HepG2 (cell line): ENCODE measurements around the gene GNPAT. TPM values are rescaled to one million over a fixed set of nuclear protein-coding genes. Genes with fewer than 3 reads are reported as not detected.
A peak's percentile ranks its signal among the peaks of the same experiment; 100 is the strongest.

Source experiments
- ATAC-seq: fragments of 200-7000 bp; cut with Tn5 transposase; 3 replicates; pipeline ENCODE4 v1.9.1; 2020; ENCODE audit warnings: mild to moderate bottlenecking, moderate library complexity
- BruUV-seq: library from RNA; stranded (reverse); fragments of 400-500 nt; replicated peaks from 2 replicates; lab custom pipeline; 2021; lab: Mats Ljungman, UMichigan
- CTCF ChIA-PET: fragments of 300-600 bp; formaldehyde crosslinking; extraction: SDS; loops from one replicate; lab custom pipeline; 2021; ENCODE audit warnings: low total read pairs, inconsistent platforms, low intra/inter-chr PET ratio; lab: Yijun Ruan, JAX
- POLR2A ChIA-PET: fragments of 350-600 bp; sonication (Branson Sonifier 250); formaldehyde crosslinking; loops from one replicate; lab custom pipeline; 2020; ENCODE audit warnings: antibody characterized with exemption, inconsistent platforms; lab: Yijun Ruan, JAX
- DNase-seq: peaks from one replicate; pipeline ENCODE4 v3.0.0-alpha.2; 2015; ENCODE audit warnings: low spot score
- FAIRE-seq: peaks from 3 replicates; lab custom pipeline; 2011; peaks lifted over from hg19 to GRCh38; lab: Jason Lieb, UNC
- H2AFZ ChIP-seq: one replicate; pipeline ENCODE4 v1.6.1; 2011; ENCODE audit warnings: low read length, inconsistent platforms
- H3K27ac ChIP-seq: fragments of 300-600 bp; 3 replicates; pipeline ENCODE4 v1.8.0; 2011; ENCODE audit warnings: mixed run types, mild to moderate bottlenecking, mixed read lengths, low read length, inconsistent platforms; ENCODE audit not compliant: insufficient read depth; ENCODE audit errors: extremely low read length
- H3K27me3 ChIP-seq, 2 experiments: fragments of 200-600 bp in 1 of 2; 2 replicates in 1 of 2; 3 replicates in 1 of 2; pipeline versions ENCODE4 v1.6.0 to v1.8.0; 2011; ENCODE audit warnings: low read length in 2 of 2, mild to moderate bottlenecking in 2 of 2, moderate library complexity in 2 of 2, inconsistent platforms in 1 of 2; ENCODE audit not compliant: insufficient read depth in 2 of 2, control insufficient read depth in 1 of 2
- H3K36me3 ChIP-seq, 2 experiments: fragments of 200-600 bp in 1 of 2; replicated peaks in 1 of 2; 2 replicates in 1 of 2; 3 replicates in 1 of 2; pipeline versions ENCODE4 v1.5.1 to v1.8.0; 2011; ENCODE audit warnings: low read length in 2 of 2, inconsistent platforms in 1 of 2; ENCODE audit not compliant: insufficient read depth in 2 of 2, control insufficient read depth in 1 of 2
- H3K4me1 ChIP-seq: 2 replicates; pipeline ENCODE4 v1.5.1; 2012; ENCODE audit warnings: low read length, inconsistent platforms; ENCODE audit not compliant: insufficient read depth
- H3K4me2 ChIP-seq: 2 replicates; pipeline ENCODE4 v1.6.0; 2011; ENCODE audit warnings: low read depth, low read length, inconsistent platforms
- H3K4me3 ChIP-seq, 3 experiments: fragments of 200-600 bp in 1 of 3; sonication (generic), shearing (Covaris generic) in 1 of 3; replicated peaks in 1 of 3; 2 replicates each; pipeline ENCODE4 v1.5.1; 2011 to 2016; ENCODE audit warnings: low read length in 3 of 3, inconsistent platforms in 2 of 3, low read depth in 2 of 3, mild to moderate bottlenecking in 2 of 3, control low read depth in 1 of 3, mixed read lengths in 1 of 3; ENCODE audit not compliant: insufficient read depth in 1 of 3
- H3K79me2 ChIP-seq: one replicate; pipeline ENCODE4 v1.6.1; 2011; ENCODE audit warnings: low read length, inconsistent platforms; ENCODE audit not compliant: insufficient read depth
- H3K9ac ChIP-seq: 2 replicates; pipeline ENCODE4 v1.6.0; 2011; ENCODE audit warnings: mild to moderate bottlenecking, low read depth, low read length, inconsistent platforms; ENCODE audit not compliant: insufficient read depth
- H3K9me3 ChIP-seq: 2 replicates; pipeline ENCODE4 v1.5.1; 2012; ENCODE audit warnings: mild to moderate bottlenecking, low read length
- H4K20me1 ChIP-seq: 2 replicates; pipeline ENCODE4 v1.6.0; 2011; ENCODE audit warnings: inconsistent platforms, mild to moderate bottlenecking, low read length, moderate library complexity; ENCODE audit not compliant: insufficient read depth
- CHD4 ChIP-seq: fragments of 200-600 bp; sonication (generic); IDR thresholded peaks from 2 replicates; pipeline ENCODE4 v1.7.0; 2017; ENCODE audit warnings: mild to moderate bottlenecking, low read length, borderline replicate concordance
- DMAP1 ChIP-seq: IDR thresholded peaks from 2 replicates; pipeline ENCODE4 v1.6.1; 2016
- FOSL1 ChIP-seq: sonication (generic); formaldehyde crosslinking; IDR thresholded peaks from 2 replicates; pipeline ENCODE4 v1.9.0; 2021; ENCODE audit warnings: missing genetic modification reagents, borderline replicate concordance
- GFI1 ChIP-seq: sonication (generic); formaldehyde crosslinking; IDR thresholded peaks from 2 replicates; pipeline ENCODE4 v1.5.0; 2020; ENCODE audit warnings: missing genetic modification reagents, mild to moderate bottlenecking, borderline replicate concordance
- HMG20B ChIP-seq: conservative IDR thresholded peaks from 2 replicates; pipeline ENCODE4 v1.6.1; 2016; ENCODE audit warnings: missing genetic modification reagents, missing compliant biosample characterization
- HNF4A ChIP-seq: sonication (generic); formaldehyde crosslinking; IDR thresholded peaks from 2 replicates; pipeline ENCODE4 v1.4.0; 2020; ENCODE audit warnings: missing genetic modification reagents
- HOXA3 ChIP-seq: sonication (generic); formaldehyde crosslinking; IDR thresholded peaks from 2 replicates; pipeline ENCODE4 v1.5.0; 2020; ENCODE audit warnings: missing genetic modification reagents
- ISL2 ChIP-seq: sonication (generic); formaldehyde crosslinking; IDR thresholded peaks from 2 replicates; pipeline ENCODE4 v1.5.0; 2020; ENCODE audit warnings: missing genetic modification reagents
- SOX6 ChIP-seq, 2 experiments: fragments of 450-650 bp in 1 of 2; sonication (generic) in 1 of 2; formaldehyde crosslinking in 1 of 2; IDR thresholded peaks; 2 replicates each; pipeline versions ENCODE4 v1.4.0 to v1.6.1; 2017 to 2020; ENCODE audit warnings: antibody characterized with exemption in 1 of 2, mild to moderate bottlenecking in 1 of 2, missing genetic modification reagents in 1 of 2
- ZFP1 ChIP-seq: IDR thresholded peaks from 2 replicates; pipeline ENCODE4 v1.6.1; 2016
- ZNF3 ChIP-seq: IDR thresholded peaks from 2 replicates; pipeline ENCODE4 v1.7.0; 2017; ENCODE audit warnings: inconsistent platforms
- ZNF747 ChIP-seq: sonication (generic); formaldehyde crosslinking; IDR thresholded peaks from 2 replicates; pipeline ENCODE4 v1.8.1; 2023; ENCODE audit warnings: missing genetic modification reagents, mild to moderate bottlenecking, borderline replicate concordance
- ZNF788 ChIP-seq: sonication (generic); formaldehyde crosslinking; IDR thresholded peaks from 2 replicates; pipeline ENCODE4 v1.5.0; 2020; ENCODE audit warnings: mild to moderate bottlenecking, missing genetic modification reagents, borderline replicate concordance
- ZSCAN25 ChIP-seq: sonication (generic); formaldehyde crosslinking; IDR thresholded peaks from 2 replicates; pipeline ENCODE4 v1.8.0; 2022; ENCODE audit warnings: mild to moderate bottlenecking, missing genetic modification reagents
- WGBS: methylation state at CpG from one replicate; pipeline ENCODE4 v1.1.6; 2017; ENCODE audit warnings: low lambda C conversion rate; 5-methylcytosine and 5-hydroxymethylcytosine counted together
- in situ Hi-C: cut with HindIII; loops from 2 replicates; pipeline ENCODE4 v1.10.0; 2017; ENCODE audit warnings: low pct_unique_long_range_greater_than_20kb; ENCODE audit not compliant: extremely low pct_ligation_motif_present
- intact Hi-C: fragments of 100-400 bp; cut with micrococcal nuclease; formaldehyde crosslinking; loops from one replicate; pipeline ENCODE4 v1.10.0; 2022; ENCODE audit not compliant: unreplicated experiment
- polyA plus RNA-seq, 8 experiments: library from polyadenylated mRNA; depleted of rRNA in 3 of 8; stranded (reverse) in 7 of 8; unstranded in 1 of 8; fragments of >200 nt; fragmentation: Illumina TruSeq in 4 of 8; extraction: Trizol in 4 of 8; gene quantifications; 2 replicates each; pipeline versions ENCODE4 v1.2.1 to v1.2.3, GENCODE V29; 2011 to 2016; ENCODE audit warnings: low read depth in 4 of 8, missing spikeins in 1 of 8, mixed read lengths in 1 of 8; ENCODE audit not compliant: insufficient read depth in 1 of 8
- total RNA-seq, 5 experiments: library from RNA; depleted of rRNA; stranded (reverse); fragments of >200 nt; fragmentation: Illumina TruSeq; extraction: Trizol; gene quantifications; 2 replicates each; pipeline ENCODE4 v1.2.3, GENCODE V29; 2016; ENCODE audit warnings: low read depth in 1 of 5
- TF ChIP-seq, protein P1 (sequence below): IDR thresholded peaks from 2 replicates; pipeline ENCODE4 v1.6.1; 2012; ENCODE audit warnings: inconsistent platforms
- TF ChIP-seq, protein P2 (sequence below): sonication (generic); formaldehyde crosslinking; IDR thresholded peaks from 2 replicates; pipeline ENCODE4 v1.4.0; 2020; ENCODE audit warnings: missing genetic modification reagents
- TF ChIP-seq, protein P3 (sequence below): sonication (generic); formaldehyde crosslinking; IDR thresholded peaks from 2 replicates; pipeline ENCODE4 v1.4.0; 2020; ENCODE audit warnings: missing genetic modification reagents
- TF ChIP-seq, protein P4 (sequence below): IDR thresholded peaks from 2 replicates; pipeline ENCODE4 v1.6.1; 2018; ENCODE audit warnings: missing genetic modification reagents
- TF ChIP-seq, protein P5 (sequence below): sonication (generic); formaldehyde crosslinking; IDR thresholded peaks from 2 replicates; pipeline ENCODE4 v1.5.1; 2020; ENCODE audit warnings: missing genetic modification reagents, mild to moderate bottlenecking, borderline replicate concordance

The GNPAT gene
- total and polyA plus RNA-seq, 2 of the 13 experiments (the other 11 are each of a cell fraction or from before 2014, with no cell fraction given): 58.3 to 114 TPM

DNA sequence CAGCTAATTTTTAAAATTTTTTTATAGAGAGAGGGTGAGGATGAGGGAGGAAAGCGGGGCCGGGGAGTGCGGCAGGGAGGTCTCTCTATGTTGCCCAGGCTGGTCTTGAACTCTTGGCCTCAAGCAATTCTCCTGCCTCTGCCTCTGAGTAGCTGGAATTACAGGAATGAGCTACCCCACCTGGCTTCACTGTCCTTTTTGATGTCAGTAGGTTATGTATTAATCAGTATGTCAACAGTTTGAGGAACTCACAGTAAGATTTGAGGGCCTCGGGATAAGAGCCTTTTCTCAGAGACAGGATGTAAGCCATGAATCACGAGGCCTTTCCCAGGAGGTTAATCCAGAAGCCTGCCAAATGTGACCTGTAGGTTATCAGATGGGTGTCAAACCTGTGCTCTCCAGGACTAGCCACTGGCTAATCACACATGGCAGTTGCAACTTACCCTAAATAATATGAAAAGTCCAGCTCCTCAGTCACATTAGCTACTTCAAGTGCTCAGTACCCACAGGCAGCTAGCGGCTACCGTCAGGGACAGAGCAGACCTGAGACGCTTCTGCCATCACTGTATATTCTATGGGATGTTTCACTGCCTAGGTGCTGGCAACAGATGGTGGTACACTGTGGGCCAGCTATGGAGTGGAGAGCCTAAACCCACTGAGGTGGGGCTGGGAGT lies 46.0 kb upstream of the GNPAT start:
- peak; percentile 93 for DNase-seq
- Histone ChIP-seq H3K4me2 (peak overlapping the region; percentile 64), H3K4me1 (peaks cover 42% of the 10 kb centered on the region), H3K27me3 (peaks cover under 1 to 38% of the 10 kb centered on the region in 2 experiments; a peak in 3 of 5 replicates), H3K79me2 (no peaks in the 10 kb centered on the region), H4K20me1 (no peaks in the 10 kb centered on the region), H3K9me3 (no peaks in the 10 kb centered on the region), H3K9ac (no peak overlapping the region), H3K27ac (no peak overlapping the region), H3K4me3 (no peak overlapping the region), H2AFZ (no peak overlapping the region), H3K36me3 (no peaks in the 10 kb centered on the region)
- ChIA-PET CTCF (no interaction called here), POLR2A (interaction anchor here (1.0 to 1.8 kb wide), 2 partner anchors 16 to 39 kb away, joined by 4 to 6 read pairs; no protein-coding TSS in a partner anchor)
- ATAC-seq: peak; percentile 82
- in situ Hi-C loops: no loop called here
- peak; percentile 95 for FAIRE-seq
- no TSS peak for BruUV-seq
- WGBS: 0% methylated on average over 5 of the region's 8 CpGs
- intact Hi-C loops: loop anchor here (1.0 kb wide), 1 partner anchor 33 kb away; the partner anchor contains the start of gene TRIM67
- TF ChIP-seq ZNF3 (no peak), FOSL1 (peak; percentile 81), HNF4A (peak; percentile 58), HOXA3 (CRISPR knock-in tag) (0 out of 2 replicates have a peak, but pooled peaks have one; percentile 49), ZFP1 (CRISPR knock-in tag) (0 out of 2 replicates have a peak, but pooled peaks have one; percentile 34), HMG20B (CRISPR knock-in tag) (peak; percentile 96), ISL2 (peak; percentile 83), SOX6 (IDR thresholded peaks at IDR 0.05) (no peak), SOX6 (CRISPR knock-in tag; IDR thresholded peaks at IDR 0.05) (peak; percentile 89), ZNF747 (CRISPR knock-in tag) (peak; percentile 58; the same call in 1 of the 2 replicates), ZSCAN25 (CRISPR knock-in tag) (no peak), CHD4 (0 out of 2 replicates have a peak, but pooled peaks have one; percentile 55), GFI1 (CRISPR knock-in tag) (peak; percentile 95), DMAP1 (CRISPR knock-in tag) (peak; percentile 22; the same call in 1 of the 2 replicates), ZNF788 (peak; percentile 74; the same call in 1 of the 2 replicates)
- TF ChIP-seq, protein P1, sequence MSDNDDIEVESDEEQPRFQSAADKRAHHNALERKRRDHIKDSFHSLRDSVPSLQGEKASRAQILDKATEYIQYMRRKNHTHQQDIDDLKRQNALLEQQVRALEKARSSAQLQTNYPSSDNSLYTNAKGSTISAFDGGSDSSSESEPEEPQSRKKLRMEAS: peak; percentile 62
- TF ChIP-seq, protein P2, sequence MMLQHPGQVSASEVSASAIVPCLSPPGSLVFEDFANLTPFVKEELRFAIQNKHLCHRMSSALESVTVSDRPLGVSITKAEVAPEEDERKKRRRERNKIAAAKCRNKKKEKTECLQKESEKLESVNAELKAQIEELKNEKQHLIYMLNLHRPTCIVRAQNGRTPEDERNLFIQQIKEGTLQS: no peak
- TF ChIP-seq, protein P3, sequence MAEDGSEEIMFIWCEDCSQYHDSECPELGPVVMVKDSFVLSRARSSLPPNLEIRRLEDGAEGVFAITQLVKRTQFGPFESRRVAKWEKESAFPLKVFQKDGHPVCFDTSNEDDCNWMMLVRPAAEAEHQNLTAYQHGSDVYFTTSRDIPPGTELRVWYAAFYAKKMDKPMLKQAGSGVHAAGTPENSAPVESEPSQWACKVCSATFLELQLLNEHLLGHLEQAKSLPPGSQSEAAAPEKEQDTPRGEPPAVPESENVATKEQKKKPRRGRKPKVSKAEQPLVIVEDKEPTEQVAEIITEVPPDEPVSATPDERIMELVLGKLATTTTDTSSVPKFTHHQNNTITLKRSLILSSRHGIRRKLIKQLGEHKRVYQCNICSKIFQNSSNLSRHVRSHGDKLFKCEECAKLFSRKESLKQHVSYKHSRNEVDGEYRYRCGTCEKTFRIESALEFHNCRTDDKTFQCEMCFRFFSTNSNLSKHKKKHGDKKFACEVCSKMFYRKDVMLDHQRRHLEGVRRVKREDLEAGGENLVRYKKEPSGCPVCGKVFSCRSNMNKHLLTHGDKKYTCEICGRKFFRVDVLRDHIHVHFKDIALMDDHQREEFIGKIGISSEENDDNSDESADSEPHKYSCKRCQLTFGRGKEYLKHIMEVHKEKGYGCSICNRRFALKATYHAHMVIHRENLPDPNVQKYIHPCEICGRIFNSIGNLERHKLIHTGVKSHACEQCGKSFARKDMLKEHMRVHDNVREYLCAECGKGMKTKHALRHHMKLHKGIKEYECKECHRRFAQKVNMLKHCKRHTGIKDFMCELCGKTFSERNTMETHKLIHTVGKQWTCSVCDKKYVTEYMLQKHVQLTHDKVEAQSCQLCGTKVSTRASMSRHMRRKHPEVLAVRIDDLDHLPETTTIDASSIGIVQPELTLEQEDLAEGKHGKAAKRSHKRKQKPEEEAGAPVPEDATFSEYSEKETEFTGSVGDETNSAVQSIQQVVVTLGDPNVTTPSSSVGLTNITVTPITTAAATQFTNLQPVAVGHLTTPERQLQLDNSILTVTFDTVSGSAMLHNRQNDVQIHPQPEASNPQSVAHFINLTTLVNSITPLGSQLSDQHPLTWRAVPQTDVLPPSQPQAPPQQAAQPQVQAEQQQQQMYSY (CRISPR knock-in tag): no peak
- TF ChIP-seq, protein P4, sequence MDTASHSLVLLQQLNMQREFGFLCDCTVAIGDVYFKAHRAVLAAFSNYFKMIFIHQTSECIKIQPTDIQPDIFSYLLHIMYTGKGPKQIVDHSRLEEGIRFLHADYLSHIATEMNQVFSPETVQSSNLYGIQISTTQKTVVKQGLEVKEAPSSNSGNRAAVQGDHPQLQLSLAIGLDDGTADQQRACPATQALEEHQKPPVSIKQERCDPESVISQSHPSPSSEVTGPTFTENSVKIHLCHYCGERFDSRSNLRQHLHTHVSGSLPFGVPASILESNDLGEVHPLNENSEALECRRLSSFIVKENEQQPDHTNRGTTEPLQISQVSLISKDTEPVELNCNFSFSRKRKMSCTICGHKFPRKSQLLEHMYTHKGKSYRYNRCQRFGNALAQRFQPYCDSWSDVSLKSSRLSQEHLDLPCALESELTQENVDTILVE (CRISPR knock-in tag): peak; percentile 68
- TF ChIP-seq, protein P5, sequence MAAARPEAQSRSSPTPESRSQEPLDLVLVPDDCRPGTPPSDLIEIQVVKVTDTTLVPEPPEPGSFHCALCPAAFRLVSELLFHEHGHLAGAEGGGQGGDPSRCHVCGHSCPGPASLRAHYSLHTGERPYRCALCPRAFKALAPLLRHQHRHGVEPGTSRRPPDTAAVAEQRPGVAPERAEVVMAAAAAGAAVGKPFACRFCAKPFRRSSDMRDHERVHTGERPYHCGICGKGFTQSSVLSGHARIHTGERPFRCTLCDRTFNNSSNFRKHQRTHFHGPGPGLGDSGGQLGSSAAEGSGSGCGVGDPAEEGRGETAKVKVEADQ (CRISPR knock-in tag): no peak
